Endodermal cell (in vitro differentiated cells): ENCODE data around the gene ASXL2. TPM values are rescaled to one million over a fixed set of nuclear protein-coding genes. Genes with fewer than 3 reads are reported as not detected.

ENCODE experiments used
- DNase-seq: peaks from one replicate; pipeline ENCODE4 v3.0.0-alpha.2; 2017
- H3K27ac ChIP-seq: 2 replicates; pipeline ENCODE4 v1.5.1; 2013; ENCODE audit warnings: mild to moderate bottlenecking, low read depth, low read length, moderate library complexity
- H3K27me3 ChIP-seq: 2 replicates; pipeline ENCODE4 v1.6.1; 2013; ENCODE audit warnings: mild to moderate bottlenecking, low read length, moderate library complexity; ENCODE audit not compliant: insufficient read depth, control insufficient read depth, poor library complexity, severe bottlenecking
- H3K36me3 ChIP-seq: 2 replicates; pipeline ENCODE4 v1.7.0; 2013; ENCODE audit warnings: mild to moderate bottlenecking, low read length, moderate library complexity; ENCODE audit not compliant: control insufficient read depth, insufficient read depth
- H3K4me1 ChIP-seq: one replicate; pipeline ENCODE4 v1.7.0; 2013; ENCODE audit warnings: low read length; ENCODE audit not compliant: control insufficient read depth, insufficient read depth
- H3K4me3 ChIP-seq: 2 replicates; pipeline ENCODE4 v1.5.1; 2013; ENCODE audit warnings: mild to moderate bottlenecking, low read length, moderate library complexity
- H3K9ac ChIP-seq: 2 replicates; pipeline ENCODE4 v1.6.1; 2013; ENCODE audit warnings: mild to moderate bottlenecking, low read length, moderate library complexity; ENCODE audit not compliant: poor library complexity, severe bottlenecking; ENCODE audit errors: extremely low read depth
- H3K9me3 ChIP-seq: 2 replicates; pipeline ENCODE4 v1.6.1; 2013; ENCODE audit warnings: mild to moderate bottlenecking, low read length, moderate library complexity; ENCODE audit not compliant: control insufficient read depth
- H3K27ac Mint-ChIP-seq: 2 replicates; pipeline ENCODE4 v1.8.0; 2020; ENCODE audit warnings: mixed read lengths
- H3K27me3 Mint-ChIP-seq: 2 replicates; pipeline ENCODE4 v1.8.0; 2021; ENCODE audit warnings: mild to moderate bottlenecking, mixed read lengths; ENCODE audit not compliant: insufficient read depth
- H3K36me3 Mint-ChIP-seq: 2 replicates; pipeline ENCODE4 v1.8.0; 2020; ENCODE audit warnings: low read depth, mixed read lengths
- H3K4me1 Mint-ChIP-seq: 2 replicates; pipeline ENCODE4 v1.8.0; 2020; ENCODE audit warnings: mixed read lengths
- H3K4me3 Mint-ChIP-seq: 2 replicates; pipeline ENCODE4 v1.8.0; 2020; ENCODE audit warnings: mild to moderate bottlenecking, moderate library complexity, mixed read lengths
- H3K9me3 Mint-ChIP-seq: 2 replicates; pipeline ENCODE4 v1.8.0; 2020; ENCODE audit warnings: mild to moderate bottlenecking, mixed read lengths
- CTCF ChIP-seq: fragments of 200-600 bp; sonication (generic); conservative IDR thresholded peaks from 2 replicates; pipeline ENCODE4 v1.5.0; 2021; ENCODE audit warnings: antibody characterized with exemption, mild to moderate bottlenecking
- WGBS, 2 experiments: methylation state at CpG; one replicate each; pipeline versions ENCODE4 v1.1.5 to v1.1.7; 2013; ENCODE audit warnings: missing lambda C conversion rate in 2 of 2, mixed read lengths in 1 of 2; ENCODE audit not compliant: insufficient coverage in 1 of 2, insufficient read length in 1 of 2; 5-methylcytosine and 5-hydroxymethylcytosine counted together
- total RNA-seq, 2 donors: library from RNA; stranded (reverse); fragmentation: NEBNext Ultra II Directional in 1 of 2; extraction: Animal tissue kit (Norgen Biotek cat#: 25700) in 1 of 2; gene quantifications; 2 replicates in 1 of 2; 3 replicates in 1 of 2; pipeline ENCODE4 v1.2.1, GENCODE V29; 2021

Gene ASXL2
- total RNA-seq, 2 donors from 2014 or later = 33.2 to 41.7 TPM

- no peak overlapping the region for H3K9ac ChIP-seq
- H3K36me3 ChIP-seq = peaks cover 74% of the 10 kb centered on the region
- no peaks in the 10 kb centered on the region for H3K4me1 ChIP-seq
- no peaks in the 10 kb centered on the region for H3K9me3 Mint-ChIP-seq
- H3K27ac Mint-ChIP-seq = no peak overlapping the region
- no peak overlapping the region for H3K27ac ChIP-seq
- no peak for TF ChIP-seq CTCF
- no peak overlapping the region for H3K4me3 Mint-ChIP-seq
- H3K27me3 Mint-ChIP-seq = no peaks in the 10 kb centered on the region
- DNase-seq = no peak
- H3K27me3 ChIP-seq = no peaks in the 10 kb centered on the region
- no peaks in the 10 kb centered on the region for H3K9me3 ChIP-seq
- H3K36me3 Mint-ChIP-seq = peaks cover 51% of the 10 kb centered on the region
- no peak overlapping the region for H3K4me3 ChIP-seq
- WGBS, 2 experiments = no CpG with 5 or more reads among the region's 1 CpG
- H3K4me1 Mint-ChIP-seq = no peaks in the 10 kb centered on the region
These were observed 119.9 kb downstream of the ASXL2 start for GRCh38 chr2:25758348-25758747.

GRCh38 chr2:25757906-25758305 is 120.4 kb downstream of the ASXL2 start:
- H3K4me1 Mint-ChIP-seq = no peaks in the 10 kb centered on the region
- Histone ChIP-seq H3K4me3 (no peak overlapping the region), H3K9me3 (no peaks in the 10 kb centered on the region), H3K27me3 (no peaks in the 10 kb centered on the region), H3K9ac (no peak overlapping the region), H3K4me1 (no peaks in the 10 kb centered on the region), H3K27ac (no peak overlapping the region), H3K36me3 (peaks cover 78% of the 10 kb centered on the region)
- H3K27ac Mint-ChIP-seq = no peak overlapping the region
- H3K9me3 Mint-ChIP-seq = no peaks in the 10 kb centered on the region
- no peak for DNase-seq
- H3K36me3 Mint-ChIP-seq = peaks cover 52% of the 10 kb centered on the region
- WGBS, 2 experiments = 94 to 100% methylated on average over 1 of the region's 1 CpG
- H3K27me3 Mint-ChIP-seq = no peaks in the 10 kb centered on the region
- no peak overlapping the region for H3K4me3 Mint-ChIP-seq
- TF ChIP-seq CTCF = no peak

GRCh38 chr2:25756536-25756935 is 121.8 kb downstream of the ASXL2 start:
- no peaks in the 10 kb centered on the region for H3K9me3 Mint-ChIP-seq
- no peak overlapping the region for H3K27ac Mint-ChIP-seq
- Histone ChIP-seq H3K9ac (no peak overlapping the region), H3K4me3 (no peak overlapping the region), H3K36me3 (peaks cover 83% of the 10 kb centered on the region), H3K9me3 (no peaks in the 10 kb centered on the region), H3K4me1 (no peaks in the 10 kb centered on the region), H3K27me3 (no peaks in the 10 kb centered on the region), H3K27ac (no peak overlapping the region)
- H3K4me3 Mint-ChIP-seq = no peak overlapping the region
- no peaks in the 10 kb centered on the region for H3K27me3 Mint-ChIP-seq
- peaks cover 54% of the 10 kb centered on the region for H3K36me3 Mint-ChIP-seq
- H3K4me1 Mint-ChIP-seq = no peaks in the 10 kb centered on the region
- no peak for DNase-seq
- no peak for TF ChIP-seq CTCF
- WGBS, 2 experiments = 97% methylated on average over 3 to 4 of the region's 4 CpGs
